Superior temporal gyrus (tissue), 1 donor: ENCODE results near the gene USP8.

Experiments used
- DNase-seq: peaks from one replicate; pipeline ENCODE4 v3.0.0-alpha.2; 2016; ENCODE audit errors: extremely low spot score

USP8 gene

DNA sequence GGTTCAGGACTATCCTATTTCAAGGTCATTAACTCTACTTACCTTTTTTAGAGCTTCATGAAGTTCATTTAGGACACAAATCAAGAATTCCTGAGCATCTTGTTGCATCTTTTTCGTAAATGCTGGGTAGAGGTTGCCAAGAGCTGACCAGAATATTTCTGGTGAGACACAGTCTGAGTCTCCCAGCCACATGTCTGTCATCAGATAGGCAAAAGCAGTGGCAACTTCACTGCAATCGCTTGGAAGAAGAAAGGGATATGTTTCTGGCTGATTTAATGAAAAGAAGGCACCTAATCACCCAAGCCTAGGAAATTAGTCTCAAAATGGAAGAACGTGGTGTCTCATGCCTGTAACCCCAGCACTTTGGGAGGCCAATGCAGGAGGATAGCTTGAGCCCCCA is 119.4 kb downstream of the USP8 start:
- DNase-seq = no peak

DNA sequence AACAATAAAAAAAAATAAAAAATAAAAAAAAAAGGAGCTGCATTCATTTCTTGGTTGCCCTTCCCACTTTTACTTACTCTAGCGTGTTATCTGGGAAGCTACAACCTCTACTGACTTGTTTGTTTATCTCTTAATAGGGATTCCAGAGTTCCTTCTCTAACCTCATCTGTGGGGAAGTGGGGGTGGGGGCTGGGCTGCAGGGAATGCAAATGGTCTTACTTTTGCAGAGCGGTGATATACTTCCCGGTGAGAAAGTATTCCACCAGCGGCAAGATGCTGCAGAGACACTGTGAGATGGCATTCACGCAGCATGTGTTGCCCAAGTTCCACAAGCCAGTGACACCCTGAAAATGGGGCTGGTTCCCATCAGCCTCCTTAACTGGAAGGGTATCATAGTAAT is 120.2 kb downstream of the USP8 start:
- DNase-seq = no peak

DNA sequence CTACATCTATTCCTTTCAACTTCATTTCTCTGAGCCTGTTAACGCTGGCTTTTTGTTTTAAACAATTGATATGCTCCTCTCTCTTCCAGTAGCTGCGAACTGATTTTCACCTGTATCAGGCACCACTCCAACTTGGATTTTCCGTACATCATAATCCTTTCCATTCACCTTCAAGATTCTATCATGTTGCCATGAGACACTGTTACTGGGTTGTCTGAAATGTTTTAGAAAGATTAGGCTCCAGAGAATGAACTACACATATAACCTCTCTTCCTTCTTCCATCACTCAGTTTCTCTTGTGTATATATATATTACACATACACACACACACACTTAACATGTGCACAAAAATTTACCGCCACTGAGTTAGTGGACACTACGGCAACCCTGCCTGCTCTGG is 122.4 kb downstream of the USP8 start, which contains the start of gene USP50:
Gene USP50, minus strand, starts transcription at position 101 of the 400 bp plus-strand sequence. CDS start 141 bp downstream, outside the sequence.
- no peak for DNase-seq

DNA sequence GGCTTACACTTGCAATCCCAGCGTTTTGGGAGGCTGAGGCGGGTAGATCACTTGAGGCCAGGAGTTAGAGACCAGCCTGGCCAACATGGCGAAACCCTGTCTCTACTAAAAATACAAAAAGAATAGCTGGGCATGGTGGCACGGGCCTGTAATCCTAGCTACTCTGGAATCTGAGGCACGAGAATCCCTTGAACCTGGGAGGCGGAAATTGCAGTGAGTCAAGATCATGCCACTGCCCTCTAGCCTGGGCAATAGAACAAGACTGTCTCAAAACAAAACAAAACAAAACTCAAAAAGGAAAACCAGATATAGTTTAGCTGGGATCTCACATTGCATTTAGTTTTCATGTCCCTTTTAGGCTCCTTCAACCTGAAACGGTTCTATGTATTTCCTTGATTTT is 125.1 kb downstream of the USP8 start:
- DNase-seq = no peak

DNA sequence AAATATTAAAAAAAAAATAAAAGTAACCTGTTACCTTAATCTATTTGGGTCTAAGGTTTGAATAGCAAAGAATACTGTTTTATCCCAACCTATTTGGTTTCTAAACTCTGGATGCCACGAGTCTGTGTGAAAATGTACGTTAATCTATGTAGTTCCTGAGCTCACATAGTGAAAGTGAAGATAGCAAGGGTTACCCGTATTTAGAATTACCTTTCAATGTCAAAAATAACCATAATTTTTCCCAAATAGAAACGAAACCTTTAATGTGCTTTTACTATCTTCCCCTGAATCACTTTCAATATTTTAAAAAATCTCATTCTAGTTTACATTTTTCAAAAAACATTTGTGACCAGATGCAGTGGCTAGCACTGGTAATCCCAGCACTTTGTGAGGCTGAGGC is 128.0 kb downstream of the USP8 start:
- no peak for DNase-seq

DNA sequence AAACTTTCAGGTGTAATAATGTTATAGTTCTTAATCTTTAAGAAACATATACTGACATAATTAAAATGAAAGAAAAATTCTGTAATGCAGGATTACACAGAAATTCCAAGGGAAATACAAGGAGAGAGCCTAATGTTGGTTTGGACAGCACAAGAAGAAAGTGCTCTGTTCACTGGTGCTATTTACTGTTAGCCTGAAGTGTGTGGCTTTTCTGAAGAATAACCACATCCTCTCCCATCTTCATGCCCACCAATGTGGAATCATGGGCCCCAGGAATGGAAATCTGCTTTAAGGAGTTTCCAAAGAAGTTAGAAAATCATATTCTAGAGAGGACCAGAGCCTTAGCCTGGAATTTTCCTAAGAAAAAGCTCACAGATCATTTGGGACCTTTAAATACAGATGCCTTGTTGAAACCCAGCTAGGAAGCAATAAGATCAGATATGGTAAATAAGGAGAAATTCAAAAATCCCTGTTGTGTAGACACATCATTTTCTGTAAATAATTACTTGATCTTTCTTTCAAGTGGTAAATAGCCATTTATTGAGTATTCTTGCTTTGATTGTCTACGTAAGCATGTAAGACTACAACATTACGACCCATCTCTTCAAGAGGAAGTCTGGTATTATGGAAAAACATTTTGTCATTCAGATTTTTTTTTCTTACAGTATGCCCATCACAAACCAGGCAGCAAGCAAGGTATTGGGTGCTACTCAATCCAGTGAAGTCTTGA is 132.6 kb downstream of the USP8 start:
- DNase-seq = no peak

DNA sequence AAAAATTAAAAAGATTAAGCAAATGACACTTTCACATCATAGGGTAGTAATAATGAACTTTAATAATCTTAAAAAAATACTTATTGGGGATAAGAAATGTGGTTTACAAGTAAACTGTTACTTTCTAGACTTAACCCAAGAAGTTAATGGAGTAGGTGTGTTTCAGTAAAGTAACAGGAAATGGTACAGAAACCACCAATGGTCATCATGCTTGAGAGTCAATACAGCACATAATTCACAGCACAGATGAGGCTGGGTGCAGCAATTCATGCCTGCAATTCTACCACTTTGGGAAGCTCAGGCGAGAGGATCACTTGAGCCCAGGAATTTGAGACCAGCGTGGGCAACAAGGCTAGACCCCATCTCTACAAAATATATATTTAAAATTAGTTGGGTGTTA is 133.8 kb downstream of the USP8 start:
- no peak for DNase-seq

DNA sequence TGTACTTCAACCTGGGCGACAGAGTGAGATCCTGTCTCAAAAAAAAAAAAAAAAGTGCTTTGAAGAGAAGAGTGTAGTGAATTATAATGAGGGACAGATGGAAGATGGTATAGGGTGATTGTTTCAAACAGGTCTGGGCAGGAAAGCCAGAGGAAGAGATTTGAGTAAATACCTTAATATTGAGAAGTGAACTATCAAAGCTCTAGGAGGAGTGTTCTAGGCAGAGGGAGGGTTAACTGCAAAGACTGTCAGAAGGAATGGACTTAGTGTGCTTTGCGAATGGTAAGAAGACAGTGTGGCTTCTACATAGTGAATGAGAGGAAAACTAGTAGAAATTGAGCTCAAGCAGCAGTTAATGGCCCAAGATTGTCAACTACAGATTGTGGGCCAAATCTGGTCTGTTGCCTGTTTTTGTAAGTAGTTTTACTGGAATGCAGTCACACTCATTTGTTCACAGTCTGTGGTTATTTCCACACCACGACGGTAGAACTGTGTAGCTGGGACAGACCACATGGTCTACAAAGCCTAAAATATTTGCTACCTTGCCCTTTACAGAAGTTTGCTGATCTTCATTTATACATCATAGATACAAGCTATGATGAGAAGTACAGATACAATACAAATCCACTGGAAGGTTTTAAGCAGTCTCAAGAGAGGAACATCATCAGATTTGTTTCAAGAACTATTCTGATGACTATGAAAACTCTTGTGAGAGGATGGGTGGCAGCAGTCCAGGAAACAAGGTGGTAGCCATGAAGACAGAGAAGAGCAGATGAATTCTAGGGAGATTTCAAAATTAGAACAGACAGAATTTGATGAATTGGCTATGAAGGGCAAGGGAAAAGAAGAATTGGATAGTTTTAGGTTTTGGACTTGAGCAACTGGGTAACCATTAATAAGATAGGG is 138.8 kb downstream of the USP8 start:
- no peak for DNase-seq

DNA sequence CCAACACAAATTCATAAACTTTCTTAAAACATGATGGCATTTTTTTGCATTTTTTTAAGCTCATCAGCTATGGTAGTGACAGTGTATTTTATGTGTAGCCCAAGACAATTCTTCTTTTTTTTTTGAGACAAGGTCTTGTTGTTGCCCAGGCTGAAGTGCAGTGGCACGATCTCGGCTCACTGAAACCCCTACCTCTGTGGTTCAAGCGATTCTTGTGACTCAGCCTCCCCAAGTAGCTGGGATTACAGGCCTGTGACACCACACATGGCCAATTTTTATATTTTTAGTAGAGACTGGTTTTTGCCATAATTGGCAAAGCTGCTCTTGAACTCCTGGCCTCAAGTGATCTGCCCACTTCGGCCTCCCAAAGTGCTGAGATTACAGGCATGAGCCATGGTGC is 139.6 kb downstream of the USP8 start:
- DNase-seq = no peak
